Iris pigment epithelial cell (primary cell): Measurements from ENCODE around the gene GGA1.
"Not testable (repeated sequence)": the region's sequence is repeated elsewhere in the genome, so short reads cannot be mapped to it uniquely, and the experiment has no call there.

Experiments
- DNase-seq: peaks from one replicate; pipeline ENCODE4 v3.0.0-alpha.2; 2011; ENCODE audit warnings: low read depth

GGA1 gene

GRCh38 chr22:37650463-37651136 lies 42.0 kb downstream of the GGA1 start:
- DNase-seq, result no peak

- DNase-seq, result no peak
These were observed 46.1 kb downstream of the GGA1 start for GRCh38 chr22:37654563-37655251.

GRCh38 chr22:37655252-37655563 lies 46.6 kb downstream of the GGA1 start:
- DNase-seq, result no peak

GRCh38 chr22:37656583-37656982 lies 47.9 kb downstream of the GGA1 start:
- not testable (repeated sequence) for DNase-seq

- peak; percentile 25 for DNase-seq
These were observed 49.0 kb downstream of the GGA1 start for GRCh38 chr22:37657590-37658132.

- DNase-seq, result peak; percentile 100
These were observed 49.8 kb downstream of the GGA1 start, which contains the start of gene PDXP for GRCh38 chr22:37658133-37659065. Gene PDXP, plus strand, starts transcription at chr22:37658723. Its CDS starts 60 bp downstream, at chr22:37658783.

- DNase-seq, result no peak
These were observed 50.6 kb downstream of the GGA1 start for GRCh38 chr22:37659066-37659896.

GRCh38 chr22:37659897-37660708 lies 51.5 kb downstream of the GGA1 start:
- no peak for DNase-seq

GRCh38 chr22:37660709-37661045 lies 52.0 kb downstream of the GGA1 start:
- no peak for DNase-seq

GRCh38 chr22:37661160-37661924 lies 52.7 kb downstream of the GGA1 start:
- peak; percentile 77 for DNase-seq

GRCh38 chr22:37662039-37662438 lies 53.4 kb downstream of the GGA1 start:
- no peak for DNase-seq

GRCh38 chr22:37663521-37664140 lies 55.0 kb downstream of the GGA1 start:
- peak; percentile 46 for DNase-seq

GRCh38 chr22:37664249-37665101 lies 55.8 kb downstream of the GGA1 start:
- no peak for DNase-seq

- DNase-seq, result no peak
These were observed 56.9 kb downstream of the GGA1 start for GRCh38 chr22:37665487-37665886.

- no peak for DNase-seq
These were observed 61.0 kb downstream of the GGA1 start for GRCh38 chr22:37669586-37669985.

- no peak for DNase-seq
These were observed 63.7 kb downstream of the GGA1 start for GRCh38 chr22:37672206-37672919.

GRCh38 chr22:37672920-37673455 lies 64.4 kb downstream of the GGA1 start:
- DNase-seq, result no peak

GRCh38 chr22:37674248-37674647 lies 65.6 kb downstream of the GGA1 start:
- DNase-seq, result no peak
